GM12872 (cell line): Measurements from ENCODE around the gene YIF1B.

Experiments
- TF ChIP-seq, protein P1 (sequence below): IDR thresholded peaks from 3 replicates; pipeline ENCODE4 v1.5.1; 2011; ENCODE audit warnings: low read depth, mild to moderate bottlenecking, low read length, moderate library complexity; ENCODE audit not compliant: insufficient read depth

YIF1B gene

DNA sequence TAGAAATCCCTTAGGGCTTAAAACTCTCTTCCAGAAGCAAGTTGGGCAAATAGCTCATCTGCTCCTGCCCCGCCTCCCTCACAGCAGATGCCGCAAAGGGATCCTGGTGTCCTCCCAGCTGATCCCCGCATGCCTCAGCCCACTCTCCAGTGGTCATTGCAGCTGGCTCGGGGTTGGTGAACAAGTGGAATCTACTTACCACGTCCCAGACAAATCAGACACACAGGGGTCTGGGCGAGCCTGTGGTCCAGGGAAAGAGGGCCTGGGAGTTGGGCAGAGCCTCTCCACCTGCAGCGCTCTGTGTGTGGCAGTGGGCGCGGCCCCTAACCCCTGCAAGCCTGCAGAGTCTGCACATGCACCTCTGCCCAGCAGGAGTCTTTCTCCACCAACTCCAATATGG is 22.5 kb downstream of the YIF1B start:
- TF ChIP-seq, protein P1, sequence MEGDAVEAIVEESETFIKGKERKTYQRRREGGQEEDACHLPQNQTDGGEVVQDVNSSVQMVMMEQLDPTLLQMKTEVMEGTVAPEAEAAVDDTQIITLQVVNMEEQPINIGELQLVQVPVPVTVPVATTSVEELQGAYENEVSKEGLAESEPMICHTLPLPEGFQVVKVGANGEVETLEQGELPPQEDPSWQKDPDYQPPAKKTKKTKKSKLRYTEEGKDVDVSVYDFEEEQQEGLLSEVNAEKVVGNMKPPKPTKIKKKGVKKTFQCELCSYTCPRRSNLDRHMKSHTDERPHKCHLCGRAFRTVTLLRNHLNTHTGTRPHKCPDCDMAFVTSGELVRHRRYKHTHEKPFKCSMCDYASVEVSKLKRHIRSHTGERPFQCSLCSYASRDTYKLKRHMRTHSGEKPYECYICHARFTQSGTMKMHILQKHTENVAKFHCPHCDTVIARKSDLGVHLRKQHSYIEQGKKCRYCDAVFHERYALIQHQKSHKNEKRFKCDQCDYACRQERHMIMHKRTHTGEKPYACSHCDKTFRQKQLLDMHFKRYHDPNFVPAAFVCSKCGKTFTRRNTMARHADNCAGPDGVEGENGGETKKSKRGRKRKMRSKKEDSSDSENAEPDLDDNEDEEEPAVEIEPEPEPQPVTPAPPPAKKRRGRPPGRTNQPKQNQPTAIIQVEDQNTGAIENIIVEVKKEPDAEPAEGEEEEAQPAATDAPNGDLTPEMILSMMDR: no peak

DNA sequence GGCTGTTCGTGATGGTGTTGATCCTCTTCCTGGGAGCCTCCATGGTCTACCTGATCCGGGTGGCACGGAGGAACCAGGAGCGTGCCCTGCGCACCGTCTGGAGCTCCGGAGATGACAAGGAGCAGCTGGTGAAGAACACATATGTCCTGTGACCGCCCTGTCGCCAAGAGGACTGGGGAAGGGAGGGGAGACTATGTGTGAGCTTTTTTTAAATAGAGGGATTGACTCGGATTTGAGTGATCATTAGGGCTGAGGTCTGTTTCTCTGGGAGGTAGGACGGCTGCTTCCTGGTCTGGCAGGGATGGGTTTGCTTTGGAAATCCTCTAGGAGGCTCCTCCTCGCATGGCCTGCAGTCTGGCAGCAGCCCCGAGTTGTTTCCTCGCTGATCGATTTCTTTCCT is 23.9 kb downstream of the YIF1B start:
- TF ChIP-seq, protein P1: no peak

- TF ChIP-seq, protein P1: no peak
These were observed 25.1 kb downstream of the YIF1B start for GRCh38 chr19:38290631-38291147.

- TF ChIP-seq, protein P1: no peak
These were observed 25.8 kb downstream of the YIF1B start for GRCh38 chr19:38289955-38290354.

DNA sequence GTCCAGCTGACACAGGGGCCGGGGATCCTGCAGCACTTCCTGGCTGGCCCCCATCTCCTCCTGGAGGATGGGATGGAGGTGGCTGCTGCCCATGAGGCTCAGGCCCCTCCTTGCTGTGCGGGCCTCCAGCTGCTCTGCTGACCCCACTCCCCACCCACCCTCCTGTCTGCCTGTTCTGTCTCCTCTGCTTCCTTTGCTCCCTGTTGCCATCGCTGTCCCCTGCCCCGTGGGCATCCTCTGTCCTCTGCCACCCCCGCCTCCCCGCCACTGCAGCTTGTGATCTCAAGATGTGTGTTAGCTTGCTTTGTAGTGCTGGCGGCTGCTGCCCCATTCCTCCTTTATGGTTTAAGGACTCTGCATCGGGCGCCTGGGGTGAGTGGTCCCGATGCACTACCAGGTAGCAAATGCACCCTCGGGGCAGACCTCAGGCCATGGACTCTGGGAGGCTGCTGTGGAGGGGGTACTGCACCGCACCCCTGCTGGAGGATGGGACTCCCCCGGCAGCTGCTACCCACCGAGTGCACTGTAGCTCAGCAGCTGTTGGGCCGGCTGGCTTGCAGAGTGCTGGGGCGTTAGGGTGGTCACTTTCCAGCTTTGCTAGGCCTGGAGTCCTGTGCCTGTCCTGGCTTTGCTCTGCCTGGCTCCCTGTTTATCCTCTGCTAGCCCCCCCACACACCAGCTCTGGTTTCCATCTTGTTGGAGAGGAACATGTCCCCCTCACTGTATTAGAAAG is 27.5 kb downstream of the YIF1B start:
- TF ChIP-seq, protein P1: no peak

DNA sequence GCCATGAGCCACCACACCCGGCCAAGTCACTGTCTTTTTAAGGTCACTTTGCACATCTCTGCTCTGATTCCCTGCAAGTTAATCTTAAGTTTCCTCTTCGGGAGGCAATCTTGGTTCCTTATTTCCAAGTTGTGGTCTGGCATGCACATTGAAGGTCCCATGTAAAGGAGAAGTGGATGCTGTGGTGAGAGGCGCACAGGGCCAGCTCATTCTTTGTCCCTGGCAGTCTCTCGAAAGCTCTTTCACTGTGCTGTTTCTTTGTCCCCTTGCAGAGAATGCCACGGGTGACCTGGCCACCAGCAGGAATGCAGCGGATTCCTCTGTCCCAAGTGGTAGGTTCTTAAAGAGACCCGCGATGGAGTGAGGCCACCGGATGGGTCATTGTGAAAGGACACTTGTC is 28.1 kb downstream of the YIF1B start:
- TF ChIP-seq, protein P1: no peak

DNA sequence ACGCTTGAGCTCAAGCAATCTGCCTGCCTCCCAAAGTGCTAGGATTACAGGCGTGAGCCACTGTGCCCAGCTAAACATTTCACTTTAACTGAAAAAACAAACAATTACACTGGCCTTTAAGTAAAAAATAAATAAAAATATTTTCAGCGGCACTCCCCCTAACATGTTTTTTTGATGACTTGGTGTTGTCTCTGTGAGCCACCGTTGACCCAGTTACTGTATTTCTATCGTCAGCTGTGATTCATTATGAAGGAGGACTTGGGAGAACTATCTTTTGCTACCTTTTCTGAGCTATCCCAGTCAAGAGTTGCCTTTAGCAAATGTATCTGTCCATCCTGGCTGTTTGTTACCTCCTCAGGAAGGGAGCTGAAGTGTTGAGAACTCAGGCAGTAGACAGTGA is 30.2 kb downstream of the YIF1B start:
- TF ChIP-seq, protein P1: no peak
